Measurements from ENCODE around the gene EFNA1.

- TF ChIP-seq CTCF (IDR thresholded peaks at IDR 0.05; ENCODE audit: poor library complexity, severe bottlenecking), result no peak
- no peak for TF ChIP-seq POLR2AphosphoS5 (IDR thresholded peaks at IDR 0.05)
- TF ChIP-seq TAF1 (IDR thresholded peaks at IDR 0.05; ENCODE audit: low read depth), result no peak
- TF ChIP-seq EZH2 (IDR thresholded peaks at IDR 0.05; ENCODE audit: borderline replicate concordance, insufficient read depth, low read length, poor library complexity, severe bottlenecking), result no peak
- no peak for TF ChIP-seq SMC3 (conservative IDR thresholded peaks at IDR 0.05; ENCODE audit: poor library complexity)
- TF ChIP-seq EP300 (conservative IDR thresholded peaks at IDR 0.05; ENCODE audit: poor library complexity, severe bottlenecking), result no peak
- no peak for TF ChIP-seq RAD21 (conservative IDR thresholded peaks at IDR 0.05)
- TF ChIP-seq, protein P1, sequence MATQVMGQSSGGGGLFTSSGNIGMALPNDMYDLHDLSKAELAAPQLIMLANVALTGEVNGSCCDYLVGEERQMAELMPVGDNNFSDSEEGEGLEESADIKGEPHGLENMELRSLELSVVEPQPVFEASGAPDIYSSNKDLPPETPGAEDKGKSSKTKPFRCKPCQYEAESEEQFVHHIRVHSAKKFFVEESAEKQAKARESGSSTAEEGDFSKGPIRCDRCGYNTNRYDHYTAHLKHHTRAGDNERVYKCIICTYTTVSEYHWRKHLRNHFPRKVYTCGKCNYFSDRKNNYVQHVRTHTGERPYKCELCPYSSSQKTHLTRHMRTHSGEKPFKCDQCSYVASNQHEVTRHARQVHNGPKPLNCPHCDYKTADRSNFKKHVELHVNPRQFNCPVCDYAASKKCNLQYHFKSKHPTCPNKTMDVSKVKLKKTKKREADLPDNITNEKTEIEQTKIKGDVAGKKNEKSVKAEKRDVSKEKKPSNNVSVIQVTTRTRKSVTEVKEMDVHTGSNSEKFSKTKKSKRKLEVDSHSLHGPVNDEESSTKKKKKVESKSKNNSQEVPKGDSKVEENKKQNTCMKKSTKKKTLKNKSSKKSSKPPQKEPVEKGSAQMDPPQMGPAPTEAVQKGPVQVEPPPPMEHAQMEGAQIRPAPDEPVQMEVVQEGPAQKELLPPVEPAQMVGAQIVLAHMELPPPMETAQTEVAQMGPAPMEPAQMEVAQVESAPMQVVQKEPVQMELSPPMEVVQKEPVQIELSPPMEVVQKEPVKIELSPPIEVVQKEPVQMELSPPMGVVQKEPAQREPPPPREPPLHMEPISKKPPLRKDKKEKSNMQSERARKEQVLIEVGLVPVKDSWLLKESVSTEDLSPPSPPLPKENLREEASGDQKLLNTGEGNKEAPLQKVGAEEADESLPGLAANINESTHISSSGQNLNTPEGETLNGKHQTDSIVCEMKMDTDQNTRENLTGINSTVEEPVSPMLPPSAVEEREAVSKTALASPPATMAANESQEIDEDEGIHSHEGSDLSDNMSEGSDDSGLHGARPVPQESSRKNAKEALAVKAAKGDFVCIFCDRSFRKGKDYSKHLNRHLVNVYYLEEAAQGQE (IDR thresholded peaks at IDR 0.05; ENCODE audit: borderline replicate concordance), result no peak
Measured at GRCh38 chr1:155079210-155079486, 48.5 kb upstream of the EFNA1 start.

All from neural cell (in vitro differentiated cells).